ENCODE measurements around the gene BCL11B. TPM values are rescaled to one million over a fixed set of nuclear protein-coding genes. Genes with fewer than 3 reads are reported as not detected.

The BCL11B gene
- total and polyA plus RNA-seq, 9 of the 15 experiments (the other 6 are each of a cell fraction or from before 2014, with no cell fraction given) = 0.09 TPM; not detected in 8

- TF ChIP-seq CTCF (IDR thresholded peaks at IDR 0.05 in 2 of 3, conservative IDR thresholded peaks at IDR 0.05 in 1 of 3; ENCODE audit: insufficient read depth in 2 of 3, low read depth in 1 of 3, low read length in 3 of 3) = no peak
Observed at GRCh38 chr14:99200654-99201005, 71.4 kb downstream of the BCL11B start (continued).

- 0% methylated on average over 12 of the region's 16 CpGs for WGBS (ENCODE audit: insufficient coverage, low coverage, missing lambda C conversion rate)
- Histone ChIP-seq H3K27ac (ENCODE audit: extremely low read depth, low read depth, low read length) (no peak overlapping the region), H3K9me1 (ENCODE audit: control insufficient read depth, insufficient read depth, low read length) (no peaks in the 10 kb centered on the region), H3K27me3 (ENCODE audit: control insufficient read depth in 2 of 2, insufficient read depth in 2 of 2, low read length in 2 of 2) (peaks cover 0 to 13% of the 10 kb centered on the region in 2 experiments; a peak in 2 of 5 replicates), H3K9me3 (replicated peaks; ENCODE audit: control insufficient read depth, insufficient read depth, low read depth, low read length) (no peaks in the 10 kb centered on the region), H3K79me2 (ENCODE audit: control insufficient read depth, insufficient read depth, low read length) (no peaks in the 10 kb centered on the region), H3K9ac (ENCODE audit: insufficient read depth in 1 of 2, low read depth in 2 of 2, low read length in 2 of 2) (no peak overlapping the region), H3K4me1 (replicated peaks in 1 of 2; ENCODE audit: control insufficient read depth in 2 of 2, insufficient read depth in 2 of 2, low read length in 2 of 2) (no peaks in the 10 kb centered on the region), H3K4me2 (ENCODE audit: insufficient read depth, low read length) (no peak overlapping the region), H3K36me3 (ENCODE audit: control insufficient read depth, insufficient read depth, low read length) (no peaks in the 10 kb centered on the region), H2AFZ (ENCODE audit: low read depth, low read length) (no peak overlapping the region), H3K4me3 (no peak overlapping the region), H4K20me1 (replicated peaks; ENCODE audit: control insufficient read depth, insufficient read depth, low read length) (no peaks in the 10 kb centered on the region)
- POLR2A ChIA-PET = no interaction called here
- intact Hi-C loops (cut with micrococcal nuclease) = no loop called here
- ATAC-seq = no peak
- DNase-seq (ENCODE audit: extremely low read depth in 1 of 4, low spot score in 3 of 4) = no peak
- in situ Hi-C loops (cut with MboI) = no loop called here
- TF ChIP-seq CTCF (IDR thresholded peaks at IDR 0.05 in 2 of 3, conservative IDR thresholded peaks at IDR 0.05 in 1 of 3; ENCODE audit: insufficient read depth in 2 of 3, low read depth in 1 of 3, low read length in 3 of 3) = peak in 1 of 3 experiments; percentile 22; a peak in 2 of 6 replicates
- TF ChIP-seq SFPQ (IDR thresholded peaks at IDR 0.05; ENCODE audit: low read depth, low read length) = no peak
- CTCF ChIA-PET (ENCODE audit: low intra/inter-chr PET ratio) = no interaction called here
- FAIRE-seq = no peak
- BruUV-seq (replicated peaks) = no TSS peak
Observed at GRCh38 chr14:99199846-99200653, 71.9 kb downstream of the BCL11B start.
